Loucy (cell line): Measurements from ENCODE around the gene GPR37.

Experiments used
- CTCF ChIP-seq: fragments of 200-600 bp; sonication (generic); conservative IDR thresholded peaks from 2 replicates; pipeline ENCODE4 v1.5.1; 2014; ENCODE audit warnings: mild to moderate bottlenecking, antibody characterized with exemption, low read length
- EZH2phosphoT487 ChIP-seq: fragments of 200-600 bp; IDR thresholded peaks from 2 replicates; pipeline ENCODE4 v1.6.1; 2018; ENCODE audit warnings: antibody characterized with exemption, mild to moderate bottlenecking, moderate library complexity, borderline replicate concordance

- TF ChIP-seq CTCF (no peak), EZH2phosphoT487 (no peak)
Measured at GRCh38 chr7:124724507-124725192, 40.9 kb downstream of the GPR37 start.
